8988T (cell line): ENCODE results near the gene USF2.

Experiments
- DNase-seq: peaks from one replicate; pipeline ENCODE4 v3.0.0; 2011

Gene USF2

GRCh38 chr19:35246466-35247092 is 22.2 kb upstream of the USF2 start:
- no peak for DNase-seq

GRCh38 chr19:35247526-35248309 is 21.0 kb upstream of the USF2 start:
- DNase-seq: peak; percentile 86

GRCh38 chr19:35248310-35249145 is 20.2 kb upstream of the USF2 start, which contains the start of gene LSR:
LSR (plus strand) TSS chr19:35249002; CDS start chr19:35249023, 21 bp downstream.
- peak; percentile 96 for DNase-seq

- DNase-seq: no peak
These were observed 19.5 kb upstream of the USF2 start for GRCh38 chr19:35249146-35249847.

- DNase-seq: no peak
These were observed 18.7 kb upstream of the USF2 start for GRCh38 chr19:35249848-35250711.

GRCh38 chr19:35251456-35251855 is 17.3 kb upstream of the USF2 start:
- DNase-seq: no peak

GRCh38 chr19:35253316-35254286 is 15.2 kb upstream of the USF2 start:
- no peak for DNase-seq

- DNase-seq: no peak
These were observed 14.1 kb upstream of the USF2 start for GRCh38 chr19:35254341-35255297.

GRCh38 chr19:35256566-35256965 is 12.2 kb upstream of the USF2 start:
- DNase-seq: no peak

GRCh38 chr19:35257113-35257461 is 11.7 kb upstream of the USF2 start:
- no peak for DNase-seq

- DNase-seq: no peak
These were observed 8.0 kb upstream of the USF2 start for GRCh38 chr19:35260694-35261304.

GRCh38 chr19:35261356-35262100 is 7.2 kb upstream of the USF2 start:
- DNase-seq: no peak

GRCh38 chr19:35262101-35262761 is 6.5 kb upstream of the USF2 start:
- DNase-seq: no peak

GRCh38 chr19:35264268-35265125 is 4.3 kb upstream of the USF2 start:
- no peak for DNase-seq

- DNase-seq: no peak
These were observed 3.4 kb upstream of the USF2 start for GRCh38 chr19:35265126-35265899.
